HL-60/S4 treated with retinoic acid at 250 ng/mL for 4 days and 3 days (cell line): ENCODE results near the gene FARS2.

Experiments used
- in situ Hi-C: fragments of 300-500 bp; cut with MboI; formaldehyde crosslinking; loops from 2 replicates; pipeline ENCODE4 v1.7.0; 2022; ENCODE audit warnings: low sequenced_read_pairs

Gene FARS2

GRCh38 chr6:5248302-5249098 lies 12.8 kb upstream of the FARS2 start:
- in situ Hi-C loops = no loop called here

- in situ Hi-C loops = no loop called here
These were observed 11.7 kb upstream of the FARS2 start for GRCh38 chr6:5249451-5250122.

DNA sequence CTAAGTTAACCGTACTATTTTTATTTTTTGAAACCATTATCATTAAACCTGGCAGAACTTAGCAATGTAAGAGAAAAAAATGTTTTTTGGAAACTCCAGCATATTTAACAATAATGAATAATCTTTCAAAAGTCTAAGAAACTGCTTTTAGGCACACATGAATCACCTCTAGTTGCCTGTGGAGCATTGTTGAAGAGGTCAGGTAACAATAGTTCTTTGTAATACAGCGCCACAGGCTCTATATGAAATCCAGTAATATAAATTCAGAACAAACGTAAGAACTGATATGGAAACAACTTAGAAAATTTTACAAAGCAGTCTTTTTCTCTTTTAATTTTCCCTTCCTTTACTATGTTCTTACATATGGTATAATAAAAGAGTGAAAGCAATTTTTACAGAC lies 10.9 kb upstream of the FARS2 start:
- in situ Hi-C loops = no loop called here

DNA sequence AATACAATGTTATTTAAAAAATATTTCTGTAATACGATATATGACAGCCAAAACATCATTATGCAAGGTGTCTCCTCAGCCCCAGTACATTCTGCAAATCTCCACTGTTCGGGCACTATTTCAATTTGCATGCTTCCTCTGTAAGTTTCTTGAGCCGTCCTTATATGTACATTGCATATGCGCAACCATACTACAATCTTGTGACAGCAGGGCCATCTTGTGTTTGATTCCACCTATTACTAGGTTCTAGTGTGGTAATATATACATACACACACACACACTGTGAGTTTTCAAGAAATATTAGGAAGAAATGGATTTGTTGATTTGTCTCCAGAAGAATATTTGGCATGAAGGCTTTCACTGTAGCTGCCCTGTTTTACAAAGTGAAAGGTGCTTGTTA lies 10.4 kb upstream of the FARS2 start:
- in situ Hi-C loops = no loop called here

DNA sequence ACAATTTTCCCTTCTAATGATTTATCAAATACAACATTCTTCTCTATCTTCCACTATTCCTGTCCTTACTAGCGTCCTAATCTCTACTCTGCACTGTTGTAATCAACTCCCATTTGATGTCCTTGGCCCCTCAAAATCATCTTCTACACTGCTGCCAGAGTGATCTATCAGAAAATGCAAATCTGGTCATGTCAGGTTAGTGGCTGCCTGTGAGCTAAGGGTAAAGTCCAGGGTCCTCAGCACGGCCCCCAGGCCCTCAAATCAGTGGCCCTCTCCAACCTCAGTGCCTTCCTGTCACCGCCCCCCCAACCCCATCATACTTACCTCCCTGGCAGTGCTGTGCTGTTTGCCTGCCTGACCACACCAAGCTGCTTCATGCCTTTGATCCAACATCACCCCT lies 4.4 kb upstream of the FARS2 start:
- in situ Hi-C loops = no loop called here

- in situ Hi-C loops = no loop called here
These were observed 3.9 kb upstream of the FARS2 start for GRCh38 chr6:5257400-5257799.

GRCh38 chr6:5259428-5259827 lies 1.9 kb upstream of the FARS2 start:
- in situ Hi-C loops = no loop called here

- in situ Hi-C loops = no loop called here
These were observed 1.1 kb upstream of the FARS2 start for GRCh38 chr6:5260111-5260620.

DNA sequence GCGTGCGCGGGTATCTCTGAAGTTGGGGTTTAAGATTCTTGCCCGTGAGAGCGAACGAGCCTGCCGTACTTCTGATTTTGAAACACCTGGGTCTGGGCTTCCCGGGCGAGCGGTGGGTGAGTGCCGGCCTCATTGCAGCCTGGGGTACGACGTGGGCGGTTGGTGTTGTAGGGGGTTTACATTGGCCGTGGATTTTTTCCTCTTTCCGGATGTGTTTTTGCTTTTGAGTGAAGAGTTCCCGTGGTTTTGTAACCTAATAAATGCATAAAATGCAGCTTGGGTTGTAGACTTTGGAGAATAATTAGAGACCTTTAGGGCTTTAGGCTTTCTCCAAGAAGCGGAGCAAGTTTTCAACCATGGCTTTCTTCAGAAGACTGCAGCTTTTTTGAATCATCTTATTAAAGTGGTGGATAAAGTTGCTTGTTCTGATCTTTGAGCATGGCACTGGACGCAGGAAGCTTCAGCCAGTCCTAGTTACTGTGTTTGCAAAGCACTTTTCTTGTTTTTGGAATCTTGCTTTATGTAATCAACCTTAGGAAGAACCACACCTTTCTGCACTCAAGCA lies 314 bp downstream of the FARS2 start:
- in situ Hi-C loops = no loop called here

DNA sequence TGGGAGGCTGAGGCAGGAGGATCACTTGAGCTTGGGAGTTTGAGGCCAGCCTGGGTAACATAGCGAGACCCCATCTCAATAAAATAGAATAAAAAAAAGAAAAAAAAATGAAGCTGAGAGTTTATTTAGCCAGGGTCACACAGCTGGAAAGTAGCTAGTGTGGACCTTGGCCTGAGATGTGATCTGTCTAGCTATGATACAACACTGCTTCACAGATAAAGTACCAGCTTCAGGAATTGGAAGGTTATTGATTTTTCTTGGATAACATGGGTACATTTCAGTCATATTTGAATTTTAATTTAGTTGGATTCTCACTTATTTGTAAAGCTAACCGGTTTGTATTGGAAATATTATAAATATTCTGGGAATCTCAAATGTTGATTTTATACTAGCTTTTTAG lies 5.1 kb downstream of the FARS2 start:
- in situ Hi-C loops = no loop called here

- in situ Hi-C loops = no loop called here
These were observed 8.9 kb downstream of the FARS2 start for GRCh38 chr6:5270093-5270680.

- in situ Hi-C loops = no loop called here
These were observed 10.6 kb downstream of the FARS2 start for GRCh38 chr6:5271926-5272325.

DNA sequence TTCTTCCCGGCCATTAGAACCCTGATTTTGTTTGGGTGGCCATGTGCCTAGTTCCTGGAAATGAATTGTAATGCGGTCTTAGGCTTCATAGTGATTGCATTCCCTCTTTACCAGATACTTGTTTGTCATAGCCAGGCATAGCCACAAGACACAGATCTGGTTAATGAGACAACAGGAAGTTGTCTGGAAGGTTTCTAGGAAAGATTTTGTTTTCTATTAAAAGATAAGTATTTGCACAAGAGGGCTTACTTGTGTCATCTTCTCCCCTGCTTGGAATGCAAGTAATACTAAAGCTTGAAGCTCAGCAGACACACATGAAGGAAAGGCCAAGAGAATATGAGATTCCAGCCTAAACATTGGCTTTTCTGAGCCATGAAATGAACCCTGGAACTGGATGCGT lies 12.9 kb downstream of the FARS2 start:
- in situ Hi-C loops = no loop called here

DNA sequence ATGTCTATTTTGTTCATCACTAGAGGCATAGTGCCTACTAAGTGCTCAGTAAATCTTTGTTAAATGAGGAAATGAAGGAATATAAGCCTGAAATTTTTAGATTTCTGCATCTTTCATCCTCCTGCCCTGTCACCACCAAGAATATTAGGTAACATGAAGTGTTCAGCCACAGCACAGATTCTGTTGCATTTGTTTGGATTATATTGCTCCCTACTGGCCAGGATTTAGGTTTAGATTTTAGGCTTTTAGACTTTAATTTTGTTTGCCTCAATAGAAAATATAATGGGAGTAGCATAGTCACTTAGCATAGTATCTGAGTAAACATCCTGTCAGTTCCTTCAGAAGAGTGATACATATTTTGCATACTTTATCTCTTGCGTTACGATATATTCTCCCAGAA lies 14.2 kb downstream of the FARS2 start:
- in situ Hi-C loops = no loop called here

DNA sequence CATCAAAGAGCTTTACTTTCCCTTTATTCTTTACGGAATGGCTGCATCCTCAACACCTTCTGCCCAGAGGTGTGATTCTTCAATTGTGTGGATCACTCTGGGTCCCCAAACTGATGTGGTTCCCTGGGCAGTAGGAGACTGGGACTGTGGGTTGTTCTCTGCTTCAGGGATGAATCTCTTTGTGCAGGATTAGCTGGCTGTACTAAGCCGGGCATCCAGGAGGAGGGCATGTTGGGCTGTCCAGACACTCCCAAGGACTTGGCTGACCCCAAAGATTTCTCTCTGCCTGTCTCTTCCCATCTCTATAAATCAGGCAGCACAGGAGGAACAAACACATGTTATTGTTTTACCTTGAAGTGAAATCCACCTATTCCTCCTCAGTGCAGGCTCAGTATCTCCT lies 15.3 kb downstream of the FARS2 start:
- in situ Hi-C loops = no loop called here

DNA sequence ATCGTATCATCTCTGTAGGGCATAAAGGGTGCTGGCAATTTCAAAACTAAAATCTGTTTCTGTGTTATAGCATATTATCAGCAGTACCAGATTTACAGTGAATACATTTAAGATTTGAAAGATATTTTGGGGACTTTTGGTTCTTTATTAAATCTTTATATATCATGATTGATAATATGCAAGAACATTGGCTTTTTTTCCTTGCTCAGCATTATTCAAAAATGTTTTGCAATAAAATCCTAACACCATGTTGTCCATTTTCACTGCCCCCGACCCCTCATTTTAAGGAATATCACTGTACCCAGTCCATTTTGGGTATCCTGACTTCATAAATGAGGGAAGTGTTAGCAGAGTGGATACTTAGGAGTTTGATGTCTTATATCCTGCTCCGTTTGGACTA lies 16.3 kb downstream of the FARS2 start:
- in situ Hi-C loops = no loop called here

DNA sequence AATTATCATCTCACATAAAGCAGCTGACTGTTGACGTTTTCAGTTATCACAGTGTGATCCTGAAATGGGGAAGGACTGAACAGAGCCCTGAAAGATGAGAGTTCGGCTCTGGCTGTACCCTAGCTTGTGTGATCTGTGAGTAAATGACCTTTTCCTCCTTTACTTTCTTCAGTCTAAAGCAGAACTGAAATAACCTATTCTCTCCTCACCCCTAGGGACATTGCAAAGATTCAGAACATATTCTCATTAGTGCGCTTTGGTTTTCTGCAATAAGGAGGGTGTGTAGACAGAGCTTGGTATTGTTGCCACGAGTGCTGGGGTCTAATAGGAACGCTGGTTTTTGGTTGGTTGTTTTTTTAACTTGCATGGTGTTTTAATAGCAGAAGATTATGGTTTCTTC lies 16.7 kb downstream of the FARS2 start:
- in situ Hi-C loops = no loop called here

GRCh38 chr6:5278565-5279120 lies 17.3 kb downstream of the FARS2 start:
- in situ Hi-C loops = no loop called here

- in situ Hi-C loops = no loop called here
These were observed 18.6 kb downstream of the FARS2 start for GRCh38 chr6:5279891-5280338.

DNA sequence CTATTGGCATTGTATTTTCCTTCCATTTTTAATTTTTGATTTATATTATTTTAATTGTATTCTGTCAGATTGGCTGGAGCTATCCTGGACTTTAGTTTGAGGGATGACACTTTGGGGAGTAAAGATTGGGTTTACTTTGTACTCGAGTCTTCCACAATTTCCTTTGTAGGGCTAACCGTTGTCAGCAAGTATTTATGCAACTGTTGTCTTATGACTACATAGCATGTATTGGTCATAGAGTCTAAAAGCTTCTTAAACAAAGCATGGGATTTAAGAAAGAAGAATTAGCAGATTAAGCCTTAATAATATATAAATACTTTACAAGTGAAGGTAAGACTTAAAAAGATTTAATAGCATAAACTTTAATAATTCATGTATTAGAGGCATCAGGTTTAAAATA lies 19.6 kb downstream of the FARS2 start:
- in situ Hi-C loops = no loop called here

DNA sequence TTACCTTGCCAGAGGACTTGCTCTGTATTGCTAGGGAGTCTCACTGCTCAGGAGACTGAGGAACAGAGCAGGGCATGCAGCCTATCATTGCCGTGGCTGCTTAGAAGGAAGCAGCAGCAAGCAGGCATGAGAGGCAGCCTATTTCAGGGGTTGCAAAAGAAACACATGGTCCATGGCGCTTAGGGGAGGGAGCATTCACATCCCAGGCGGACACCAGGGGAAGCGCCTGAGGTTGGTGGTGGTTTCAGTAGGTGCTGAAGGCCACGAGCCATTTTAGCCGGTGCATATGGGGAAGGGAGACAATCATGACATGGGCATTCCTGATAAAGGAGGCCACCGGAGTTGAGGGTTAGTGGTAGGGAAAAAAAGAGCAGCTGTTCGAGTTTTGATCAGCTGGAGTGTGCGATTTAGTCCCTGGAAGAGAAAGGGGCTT lies 20.9 kb downstream of the FARS2 start:
- in situ Hi-C loops = no loop called here
